AG04449 (cell line): Measurements from ENCODE around the gene GTF3C1.
"Not testable (repeated sequence)": the region's sequence is repeated elsewhere in the genome, so short reads cannot be mapped to it uniquely, and the experiment has no call there.

Experiments
- CTCF ChIA-PET: fragments of 350-600 bp; formaldehyde crosslinking; extraction: SDS; loops from one replicate; lab custom pipeline; 2021; ENCODE audit warnings: antibody characterized with exemption; lab: Yijun Ruan, JAX
- POLR2A ChIA-PET: fragments of 400-600, 350-600 bp; formaldehyde crosslinking; extraction: SDS; loops from one replicate; lab custom pipeline; 2020; ENCODE audit warnings: antibody characterized with exemption, inconsistent platforms; lab: Yijun Ruan, JAX
- DNase-seq: peaks from one replicate; pipeline ENCODE4 v3.0.0-alpha.2; 2010; ENCODE audit warnings: low read depth, low spot score
- H3K4me3 ChIP-seq: 2 replicates; pipeline ENCODE4 v1.5.1; 2011; ENCODE audit warnings: low read depth, mild to moderate bottlenecking, control low read depth, low read length
- TF ChIP-seq, protein P1 (sequence below): IDR thresholded peaks from one replicate; pipeline ENCODE4 v1.5.1; 2011; ENCODE audit warnings: mild to moderate bottlenecking, moderate library complexity, low read length, control low read depth, inconsistent platforms; ENCODE audit not compliant: insufficient read depth; ENCODE audit errors: missing control alignments

GTF3C1 gene

DNA sequence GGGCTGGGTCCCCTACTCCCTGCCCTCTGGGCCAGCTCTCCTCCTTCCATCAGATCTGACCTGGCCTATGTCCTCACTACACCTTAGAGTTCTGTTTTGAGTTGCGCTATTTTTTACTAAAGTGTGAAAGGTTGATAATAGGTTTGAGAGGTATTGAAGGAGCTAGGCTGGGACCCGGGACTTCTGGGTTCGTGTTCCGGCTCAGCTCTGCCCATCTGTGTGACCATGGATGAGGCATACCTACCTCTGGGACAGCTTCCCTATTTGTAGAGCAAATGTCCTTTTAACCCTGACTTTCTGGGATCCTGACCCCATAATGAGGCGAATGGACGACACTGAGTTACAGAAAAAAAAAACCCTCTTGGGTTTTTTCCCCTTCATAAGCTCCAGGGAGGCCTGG lies 111.8 kb downstream of the GTF3C1 start:
- no peak for DNase-seq
- no peak overlapping the region for H3K4me3 ChIP-seq
- ChIA-PET POLR2A (no interaction called here), CTCF (interaction anchor here (0.7 to 0.8 kb wide), 2 partner anchors 17 to 22 kb away, joined by 3 read pairs; no protein-coding TSS in a partner anchor)
- TF ChIP-seq, protein P1, sequence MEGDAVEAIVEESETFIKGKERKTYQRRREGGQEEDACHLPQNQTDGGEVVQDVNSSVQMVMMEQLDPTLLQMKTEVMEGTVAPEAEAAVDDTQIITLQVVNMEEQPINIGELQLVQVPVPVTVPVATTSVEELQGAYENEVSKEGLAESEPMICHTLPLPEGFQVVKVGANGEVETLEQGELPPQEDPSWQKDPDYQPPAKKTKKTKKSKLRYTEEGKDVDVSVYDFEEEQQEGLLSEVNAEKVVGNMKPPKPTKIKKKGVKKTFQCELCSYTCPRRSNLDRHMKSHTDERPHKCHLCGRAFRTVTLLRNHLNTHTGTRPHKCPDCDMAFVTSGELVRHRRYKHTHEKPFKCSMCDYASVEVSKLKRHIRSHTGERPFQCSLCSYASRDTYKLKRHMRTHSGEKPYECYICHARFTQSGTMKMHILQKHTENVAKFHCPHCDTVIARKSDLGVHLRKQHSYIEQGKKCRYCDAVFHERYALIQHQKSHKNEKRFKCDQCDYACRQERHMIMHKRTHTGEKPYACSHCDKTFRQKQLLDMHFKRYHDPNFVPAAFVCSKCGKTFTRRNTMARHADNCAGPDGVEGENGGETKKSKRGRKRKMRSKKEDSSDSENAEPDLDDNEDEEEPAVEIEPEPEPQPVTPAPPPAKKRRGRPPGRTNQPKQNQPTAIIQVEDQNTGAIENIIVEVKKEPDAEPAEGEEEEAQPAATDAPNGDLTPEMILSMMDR, result no peak

DNA sequence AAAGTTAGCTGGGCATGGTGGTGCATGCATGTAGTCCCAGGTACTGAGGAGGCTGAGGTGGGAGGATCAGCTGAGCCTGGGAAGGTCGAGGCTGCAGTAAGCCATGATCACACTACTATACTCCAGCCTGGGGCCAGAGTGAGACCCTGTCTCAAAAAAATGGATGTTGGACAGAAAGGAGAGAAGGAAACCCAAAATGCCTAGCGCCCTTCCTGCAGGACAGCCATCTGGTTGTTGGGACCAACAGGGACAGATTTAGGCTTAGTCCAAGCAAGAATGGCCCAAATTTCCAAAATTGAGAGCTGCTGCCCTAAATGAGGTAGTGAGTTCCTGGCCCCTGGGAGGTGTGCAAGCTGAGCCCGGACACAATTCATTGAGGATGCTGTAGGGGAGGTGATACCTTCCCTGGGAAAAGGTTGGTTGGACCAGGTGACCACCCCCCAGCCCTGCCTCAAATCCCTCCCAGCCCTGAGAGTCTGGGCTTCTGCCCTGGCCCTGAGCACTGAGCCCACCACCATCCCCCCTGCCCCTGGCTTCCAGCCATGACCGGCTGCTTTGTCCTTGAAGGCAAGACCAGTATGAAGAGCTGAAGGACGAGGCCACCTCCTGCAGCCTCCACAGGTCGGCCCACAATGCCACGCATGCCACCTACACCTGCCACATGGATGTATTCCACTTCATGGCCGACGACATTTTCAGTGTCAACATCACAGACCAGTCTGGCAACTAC lies 112.6 kb downstream of the GTF3C1 start:
- ChIA-PET POLR2A (no interaction called here), CTCF (interaction anchor here (0.7 to 0.8 kb wide), 2 partner anchors 18 to 23 kb away, joined by 3 read pairs; no protein-coding TSS in a partner anchor)
- H3K4me3 ChIP-seq, result no peak overlapping the region
- no peak for DNase-seq
- TF ChIP-seq, protein P1, result no peak

DNA sequence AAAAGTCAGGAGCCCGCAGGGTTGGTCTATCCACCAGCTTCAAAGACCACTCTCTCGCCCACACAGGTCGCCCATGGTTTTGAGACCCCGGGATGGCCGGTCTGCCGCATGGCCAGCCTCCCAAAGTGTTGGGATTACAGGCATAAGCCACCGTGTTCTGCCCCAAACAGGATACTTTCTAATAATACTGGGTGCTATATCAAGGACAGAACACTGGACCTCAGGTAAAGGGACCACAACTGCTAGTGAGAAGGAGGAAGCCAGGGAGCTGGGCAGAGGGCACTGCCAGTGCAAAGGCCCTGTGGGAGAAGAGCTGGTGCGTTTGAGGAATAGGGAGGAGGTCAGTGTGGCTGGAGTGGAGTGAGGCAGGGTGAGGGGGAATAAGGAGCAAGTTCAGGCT lies 113.6 kb downstream of the GTF3C1 start:
- H3K4me3 ChIP-seq, result no peak overlapping the region
- POLR2A ChIA-PET, result no interaction called here
- CTCF ChIA-PET, result no interaction called here
- TF ChIP-seq, protein P1, result no peak
- DNase-seq, result no peak

DNA sequence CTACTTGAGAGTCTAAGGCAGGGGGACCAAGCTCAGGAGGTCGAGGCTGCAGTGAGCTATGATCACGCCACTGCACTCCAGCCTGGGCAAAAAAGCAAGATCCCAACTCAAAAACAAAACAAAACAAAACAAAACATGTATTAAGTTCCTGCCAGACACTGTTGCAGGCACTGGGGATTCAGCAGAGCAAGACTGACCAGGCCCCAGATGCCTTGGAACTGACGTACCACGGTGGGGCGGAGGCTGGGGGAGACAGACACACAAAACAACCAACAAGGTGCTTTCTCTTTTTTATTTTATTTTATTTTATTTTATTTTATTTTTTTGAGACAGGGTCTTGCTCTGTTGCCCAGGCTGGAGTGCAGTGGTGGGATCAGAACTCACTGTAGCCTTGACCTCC lies 114.6 kb downstream of the GTF3C1 start:
- POLR2A ChIA-PET, H3K4me3 ChIP-seq, DNase-seq: not testable (repeated sequence)
- CTCF ChIA-PET, result interaction anchor here (0.8 to 1.3 kb wide), 3 partner anchors 10 to 200 kb away, joined by 3 to 5 read pairs (median 3); no protein-coding TSS in a partner anchor

DNA sequence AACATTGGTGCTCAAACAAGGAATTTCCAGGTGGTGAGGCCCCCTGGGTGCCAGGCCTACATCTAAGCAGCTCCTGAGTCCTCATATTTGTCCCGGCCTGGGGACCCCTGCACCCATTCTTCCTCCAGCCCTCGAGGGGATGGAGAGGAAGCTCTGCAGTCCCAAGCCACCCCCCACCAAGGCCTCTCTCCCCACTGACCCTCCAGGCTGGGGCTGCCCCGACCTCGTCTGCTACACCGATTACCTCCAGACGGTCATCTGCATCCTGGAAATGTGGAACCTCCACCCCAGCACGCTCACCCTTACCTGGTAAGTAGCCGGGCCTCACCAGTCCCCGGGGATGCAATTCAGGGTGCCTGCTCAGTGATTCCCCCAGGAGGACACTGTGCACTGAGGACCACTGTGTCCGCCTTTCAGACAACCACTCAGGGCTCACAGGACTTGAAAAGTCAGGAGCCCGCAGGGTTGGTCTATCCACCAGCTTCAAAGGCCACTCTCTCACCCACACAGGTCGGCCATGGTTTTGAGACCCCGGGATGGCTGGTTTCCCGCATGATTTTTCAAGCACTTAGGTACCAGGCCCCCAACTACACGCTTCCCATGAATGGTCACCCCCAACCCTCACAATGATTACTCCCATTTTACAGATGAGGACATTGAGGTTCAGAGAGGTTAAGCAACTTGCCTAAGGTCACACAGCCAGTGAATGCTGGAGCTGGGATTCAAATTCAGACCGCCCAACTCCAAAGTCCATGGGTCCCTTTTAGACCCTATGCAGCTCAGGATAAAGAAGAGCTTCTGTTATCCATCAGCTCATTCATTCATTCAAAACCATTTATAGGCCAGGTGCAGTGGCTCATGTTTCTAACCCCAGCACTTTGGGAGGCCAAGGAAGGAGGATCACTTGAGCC lies 115.3 kb downstream of the GTF3C1 start:
- CTCF ChIA-PET, result interaction anchor here (0.7 to 1.3 kb wide), 4 partner anchors 10 to 280 kb away, joined by 3 to 5 read pairs (median 3); no protein-coding TSS in a partner anchor
- TF ChIP-seq, protein P1, result no peak
- no peak for DNase-seq
- POLR2A ChIA-PET, result no interaction called here
- H3K4me3 ChIP-seq, result no peak overlapping the region

DNA sequence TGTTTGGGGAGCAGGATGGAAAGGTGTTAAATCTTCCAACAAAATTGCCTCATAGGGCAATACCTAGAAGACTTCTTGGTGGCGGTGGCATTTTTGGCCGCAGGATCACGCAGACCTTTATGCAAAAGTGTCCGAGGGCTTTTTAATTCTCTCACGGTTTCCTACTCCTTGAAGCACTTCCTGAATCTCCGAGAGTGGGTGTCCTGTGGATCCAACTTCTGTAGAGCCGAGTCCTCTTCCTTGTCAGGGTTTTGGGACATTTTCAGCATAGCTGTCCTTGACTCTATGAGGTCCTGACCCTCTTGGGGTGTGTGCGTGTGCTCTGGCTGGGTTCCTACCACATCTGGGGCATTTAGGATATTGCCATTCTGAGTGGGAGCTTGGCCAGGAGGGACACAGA lies 116.1 kb downstream of the GTF3C1 start:
- no peak overlapping the region for H3K4me3 ChIP-seq
- ChIA-PET POLR2A (no interaction called here), CTCF (interaction anchor here (0.6 to 1.3 kb wide), 4 partner anchors 10 to 200 kb away, joined by 3 to 5 read pairs (median 4); no protein-coding TSS in a partner anchor)
- TF ChIP-seq, protein P1, result no peak
- DNase-seq, result no peak

DNA sequence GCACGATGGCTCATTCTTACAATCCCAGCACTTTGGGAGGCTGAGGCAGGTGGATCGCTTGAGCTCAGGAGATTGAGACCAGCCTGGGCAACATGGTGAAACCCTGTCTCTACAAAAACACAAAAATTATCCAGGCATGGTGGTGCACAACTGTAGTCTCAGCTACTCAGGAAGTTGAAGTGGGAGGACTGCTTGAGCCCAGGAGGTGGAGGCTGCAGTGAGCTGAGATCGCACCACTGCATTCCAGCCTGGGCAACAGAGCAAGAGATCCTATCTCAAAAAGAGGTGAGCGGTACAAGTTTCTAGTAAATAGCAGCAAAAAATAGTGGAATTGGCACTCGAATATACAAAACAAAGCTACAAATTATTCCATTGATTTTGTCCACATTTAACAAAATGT lies 116.5 kb downstream of the GTF3C1 start:
- CTCF ChIA-PET, result interaction anchor here (0.6 to 0.9 kb wide), 3 partner anchors 10 to 200 kb away, joined by 3 to 4 read pairs (median 3); no protein-coding TSS in a partner anchor
- POLR2A ChIA-PET, H3K4me3 ChIP-seq: not testable (repeated sequence)

More for the DNA sequence above, 116.5 kb downstream of the GTF3C1 start:
- DNase-seq, result not testable (repeated sequence)
